ENCODE results near the gene GRK5. TPM values are rescaled to one million over a fixed set of nuclear protein-coding genes. Genes with fewer than 3 reads are reported as not detected.

Gene GRK5
- total RNA-seq, 2 donors from 2014 or later = 9.1 to 11.9 TPM

- no peak for DNase-seq
- Histone ChIP-seq H3K27ac (ENCODE audit: low read depth, low read length) (no peak overlapping the region), H3K4me1 (ENCODE audit: control insufficient read depth, insufficient read depth, low read length) (peaks cover 5% of the 10 kb centered on the region), H3K4me3 (ENCODE audit: low read length) (no peak overlapping the region), H3K27me3 (ENCODE audit: control insufficient read depth, insufficient read depth, low read length, poor library complexity, severe bottlenecking) (no peaks in the 10 kb centered on the region), H3K9ac (ENCODE audit: extremely low read depth, low read length, poor library complexity, severe bottlenecking) (no peak overlapping the region), H3K36me3 (ENCODE audit: control insufficient read depth, insufficient read depth, low read length) (no peaks in the 10 kb centered on the region), H3K9me3 (ENCODE audit: control insufficient read depth, low read length) (no peaks in the 10 kb centered on the region)
- no peak for TF ChIP-seq CTCF (conservative IDR thresholded peaks at IDR 0.05)
- no peaks in the 10 kb centered on the region for H3K9me3 Mint-ChIP-seq
- no peak overlapping the region for H3K27ac Mint-ChIP-seq
- no peaks in the 10 kb centered on the region for H3K36me3 Mint-ChIP-seq (ENCODE audit: low read depth)
- WGBS, 2 experiments (ENCODE audit: insufficient coverage in 1 of 2, insufficient read length in 1 of 2) = 93 to 96% methylated on average over 9 of the region's 9 CpGs
- peaks cover 8% of the 10 kb centered on the region for H3K4me1 Mint-ChIP-seq
- peaks cover 4% of the 10 kb centered on the region for H3K27me3 Mint-ChIP-seq (ENCODE audit: insufficient read depth)
- no peak overlapping the region for H3K4me3 Mint-ChIP-seq
These were observed 289.9 kb downstream of the GRK5 start for GRCh38 chr10:119497243-119497642.

GRCh38 chr10:119498889-119499676, 291.7 kb downstream of the GRK5 start:
- no peaks in the 10 kb centered on the region for H3K36me3 ChIP-seq (ENCODE audit: control insufficient read depth, insufficient read depth, low read length)
- peaks cover 5% of the 10 kb centered on the region for H3K4me1 ChIP-seq (ENCODE audit: control insufficient read depth, insufficient read depth, low read length)
- no peak for TF ChIP-seq CTCF (conservative IDR thresholded peaks at IDR 0.05)
- Mint-ChIP-seq H3K4me3 (no peak overlapping the region), H3K27ac (no peak overlapping the region), H3K9me3 (no peaks in the 10 kb centered on the region), H3K36me3 (ENCODE audit: low read depth) (no peaks in the 10 kb centered on the region), H3K27me3 (ENCODE audit: insufficient read depth) (peaks cover 6% of the 10 kb centered on the region), H3K4me1 (peaks cover 9% of the 10 kb centered on the region)
- DNase-seq = no peak
- WGBS, 2 experiments (ENCODE audit: insufficient coverage in 1 of 2, insufficient read length in 1 of 2) = 96 to 100% methylated on average over 2 to 11 of the region's 11 CpGs
- no peak overlapping the region for H3K27ac ChIP-seq (ENCODE audit: low read depth, low read length)
- H3K9ac ChIP-seq (ENCODE audit: extremely low read depth, low read length, poor library complexity, severe bottlenecking) = no peak overlapping the region
- no peaks in the 10 kb centered on the region for H3K9me3 ChIP-seq (ENCODE audit: control insufficient read depth, low read length)
- no peak overlapping the region for H3K4me3 ChIP-seq (ENCODE audit: low read length)
- no peaks in the 10 kb centered on the region for H3K27me3 ChIP-seq (ENCODE audit: control insufficient read depth, insufficient read depth, low read length, poor library complexity, severe bottlenecking)

GRCh38 chr10:119499677-119500002, 292.3 kb downstream of the GRK5 start:
- Histone ChIP-seq H3K9me3 (ENCODE audit: control insufficient read depth, low read length) (no peaks in the 10 kb centered on the region), H3K27ac (ENCODE audit: low read depth, low read length) (no peak overlapping the region), H3K9ac (ENCODE audit: extremely low read depth, low read length, poor library complexity, severe bottlenecking) (no peak overlapping the region), H3K36me3 (ENCODE audit: control insufficient read depth, insufficient read depth, low read length) (no peaks in the 10 kb centered on the region), H3K4me1 (ENCODE audit: control insufficient read depth, insufficient read depth, low read length) (peaks cover 5% of the 10 kb centered on the region), H3K27me3 (ENCODE audit: control insufficient read depth, insufficient read depth, low read length, poor library complexity, severe bottlenecking) (no peaks in the 10 kb centered on the region), H3K4me3 (ENCODE audit: low read length) (no peak overlapping the region)
- DNase-seq = no peak
- Mint-ChIP-seq H3K9me3 (no peaks in the 10 kb centered on the region), H3K36me3 (ENCODE audit: low read depth) (no peaks in the 10 kb centered on the region), H3K27me3 (ENCODE audit: insufficient read depth) (peaks cover 6% of the 10 kb centered on the region), H3K4me1 (peaks cover 9% of the 10 kb centered on the region), H3K4me3 (no peak overlapping the region), H3K27ac (no peak overlapping the region)
- 92 to 99% methylated on average over 3 to 4 of the region's 5 CpGs for WGBS, 2 experiments (ENCODE audit: insufficient coverage in 1 of 2, insufficient read length in 1 of 2)
- no peak for TF ChIP-seq CTCF (conservative IDR thresholded peaks at IDR 0.05)

Data from endodermal cell (in vitro differentiated cells).